IMR-90 (cell line): ENCODE data around the gene KCMF1. TPM values are rescaled to one million over a fixed set of nuclear protein-coding genes. Genes with fewer than 3 reads are reported as not detected.

ENCODE experiments used
- ATAC-seq: fragments of 200-7000 bp; cut with Tn5 transposase; 2 replicates; pipeline ENCODE4 v1.9.1; 2020; ENCODE audit warnings: low read depth, mild to moderate bottlenecking, moderate library complexity
- BruUV-seq: library from RNA; stranded (reverse); fragments of 400-500 nt; replicated peaks from 2 replicates; lab custom pipeline; 2021; lab: Mats Ljungman, UMichigan
- CTCF ChIA-PET: fragments of 300-600 bp; formaldehyde crosslinking; extraction: SDS; loops from one replicate; lab custom pipeline; 2021; ENCODE audit warnings: antibody characterized with exemption; lab: Yijun Ruan, JAX
- POLR2A ChIA-PET: fragments of 300-600 bp; sonication (Branson Sonifier 250); formaldehyde crosslinking; loops from one replicate; lab custom pipeline; 2022; ENCODE audit warnings: antibody characterized with exemption; ENCODE audit not compliant: unreplicated experiment; lab: Charles Lee
- DNase-seq: peaks from one replicate; pipeline ENCODE4 v3.0.0; 2013
- H2AFZ ChIP-seq: replicated peaks from 2 replicates; pipeline ENCODE3; 2013; ENCODE audit warnings: low read length, mild to moderate bottlenecking; ENCODE audit not compliant: poor library complexity
- H2AK5ac ChIP-seq: 2 replicates; pipeline ENCODE4 v1.6.1; 2013; ENCODE audit warnings: low read depth, low read length, inconsistent platforms
- H2AK9ac ChIP-seq: replicated peaks from 2 replicates; pipeline ENCODE3; 2013; ENCODE audit warnings: mild to moderate bottlenecking, low read depth, low read length, moderate library complexity; ENCODE audit not compliant: poor library complexity
- H2BK120ac ChIP-seq: 2 replicates; pipeline ENCODE4 v1.6.1; 2013; ENCODE audit warnings: low read depth, low read length, inconsistent platforms
- H2BK15ac ChIP-seq: 3 replicates; pipeline ENCODE4 v1.6.1; 2013; ENCODE audit warnings: low read depth, low read length, inconsistent platforms
- H2BK20ac ChIP-seq: 2 replicates; pipeline ENCODE4 v1.6.1; 2013; ENCODE audit warnings: low read depth, mild to moderate bottlenecking, inconsistent platforms, low read length, moderate library complexity
- H2BK5ac ChIP-seq: 2 replicates; pipeline ENCODE4 v1.6.1; 2013; ENCODE audit warnings: mild to moderate bottlenecking, low read depth, low read length, inconsistent platforms; ENCODE audit not compliant: poor library complexity, severe bottlenecking
- H3K14ac ChIP-seq: replicated peaks from 2 replicates; pipeline ENCODE4 v1.6.1; 2013; ENCODE audit warnings: low read depth, low read length, inconsistent platforms
- H3K18ac ChIP-seq: 2 replicates; pipeline ENCODE4 v1.6.1; 2013; ENCODE audit warnings: low read depth, low read length, control low read depth
- H3K23ac ChIP-seq: 2 replicates; pipeline ENCODE4 v1.6.1; 2013; ENCODE audit warnings: low read depth, low read length, inconsistent platforms
- H3K27ac ChIP-seq: 2 replicates; pipeline ENCODE4 v1.5.1; 2013; ENCODE audit warnings: mild to moderate bottlenecking, control low read depth, low read length; ENCODE audit not compliant: insufficient read depth
- H3K27me3 ChIP-seq: 2 replicates; pipeline ENCODE4 v1.6.1; 2013; ENCODE audit warnings: low read length; ENCODE audit not compliant: control insufficient read depth, insufficient read depth
- H3K36me3 ChIP-seq: 2 replicates; pipeline ENCODE4 v1.6.1; 2013; ENCODE audit warnings: low read length, mixed read lengths; ENCODE audit not compliant: control insufficient read depth, insufficient read depth
- H3K4ac ChIP-seq: 2 replicates; pipeline ENCODE4 v1.6.1; 2013; ENCODE audit warnings: low read depth, low read length, inconsistent platforms
- H3K4me1 ChIP-seq: 2 replicates; pipeline ENCODE4 v1.6.1; 2013; ENCODE audit warnings: low read length, mixed read lengths; ENCODE audit not compliant: control insufficient read depth, insufficient read depth
- H3K4me2 ChIP-seq: 2 replicates; pipeline ENCODE4 v1.6.1; 2013; ENCODE audit warnings: low read depth, mild to moderate bottlenecking, control low read depth, low read length, moderate library complexity
- H3K4me3 ChIP-seq: 2 replicates; pipeline ENCODE4 v1.5.1; 2013; ENCODE audit warnings: low read depth, mild to moderate bottlenecking, control low read depth, low read length, moderate library complexity; ENCODE audit not compliant: insufficient read depth
- H3K56ac ChIP-seq: 2 replicates; pipeline ENCODE4 v1.6.1; 2013; ENCODE audit warnings: low read length, inconsistent platforms; ENCODE audit not compliant: insufficient read depth; ENCODE audit errors: extremely low read depth
- H3K79me1 ChIP-seq, 2 experiments: 2 replicates each; pipeline ENCODE4 v1.6.1; 2013; ENCODE audit warnings: low read length in 2 of 2, inconsistent platforms in 1 of 2, low read depth in 1 of 2
- H3K9ac ChIP-seq: 2 replicates; pipeline ENCODE4 v1.6.1; 2013; ENCODE audit warnings: low read depth, low read length, control low read depth
- H3K9me1 ChIP-seq: 2 replicates; pipeline ENCODE4 v1.6.1; 2013; ENCODE audit warnings: low read length, inconsistent platforms; ENCODE audit not compliant: insufficient read depth
- H3K9me3 ChIP-seq: 2 replicates; pipeline ENCODE4 v1.6.1; 2013; ENCODE audit warnings: low read length; ENCODE audit not compliant: control insufficient read depth, insufficient read depth
- H4K20me1 ChIP-seq: 2 replicates; pipeline ENCODE4 v1.6.1; 2013; ENCODE audit warnings: low read length, inconsistent platforms; ENCODE audit not compliant: insufficient read depth
- H4K5ac ChIP-seq: 2 replicates; pipeline ENCODE4 v1.6.1; 2013; ENCODE audit warnings: mild to moderate bottlenecking, low read depth, low read length, control low read depth
- H4K8ac ChIP-seq, 2 experiments: 2 replicates each; pipeline ENCODE4 v1.6.1; 2013; ENCODE audit warnings: low read depth in 2 of 2, low read length in 2 of 2, control low read depth in 1 of 2, inconsistent platforms in 1 of 2
- H4K91ac ChIP-seq: 2 replicates; pipeline ENCODE4 v1.6.1; 2013; ENCODE audit warnings: low read depth, low read length, inconsistent platforms; ENCODE audit not compliant: insufficient read depth
- BHLHE40 ChIP-seq: fragments of 150-350 bp; IDR thresholded peaks from 2 replicates; pipeline ENCODE4 v1.6.1; 2016; ENCODE audit warnings: mild to moderate bottlenecking, low read depth, low read length
- CEBPB ChIP-seq: IDR thresholded peaks from 2 replicates; pipeline ENCODE4 v1.6.1; 2012; ENCODE audit warnings: low read depth, low read length, improper control_type of control experiment
- CHD1 ChIP-seq: IDR thresholded peaks from 2 replicates; pipeline ENCODE4 v1.6.1; 2012; ENCODE audit warnings: low read depth, low read length, improper control_type of control experiment
- CTCF ChIP-seq: conservative IDR thresholded peaks from 2 replicates; pipeline ENCODE4 v1.5.1; 2012; ENCODE audit warnings: mild to moderate bottlenecking, low read depth, low read length, improper control_type of control experiment
- FOS ChIP-seq: fragments of 150-350 bp; IDR thresholded peaks from 2 replicates; pipeline ENCODE4 v1.6.1; 2016; ENCODE audit warnings: low read depth, low read length
- MAFK ChIP-seq: IDR thresholded peaks from 2 replicates; pipeline ENCODE4 v1.6.1; 2012; ENCODE audit warnings: low read depth, low read length, improper control_type of control experiment
- MAZ ChIP-seq: IDR thresholded peaks from 2 replicates; pipeline ENCODE4 v1.6.1; 2012; ENCODE audit warnings: low read depth, mild to moderate bottlenecking, low read length, improper control_type of control experiment, moderate library complexity, borderline replicate concordance
- MXI1 ChIP-seq: IDR thresholded peaks from 2 replicates; pipeline ENCODE4 v1.6.1; 2012; ENCODE audit warnings: low read depth, mild to moderate bottlenecking, low read length, moderate library complexity, borderline replicate concordance
- NFE2L2 ChIP-seq: fragments of 150-350 bp; IDR thresholded peaks from 2 replicates; pipeline ENCODE4 v1.6.1; 2016; ENCODE audit warnings: low read depth, mild to moderate bottlenecking, low read length
- POLR2A ChIP-seq: IDR thresholded peaks from 2 replicates; pipeline ENCODE4 v1.6.1; 2012; ENCODE audit warnings: mild to moderate bottlenecking, low read depth, low read length
- RAD21 ChIP-seq: IDR thresholded peaks from 2 replicates; pipeline ENCODE4 v1.6.1; 2012; ENCODE audit warnings: low read length, improper control_type of control experiment
- RCOR1 ChIP-seq: IDR thresholded peaks from 2 replicates; pipeline ENCODE4 v1.6.1; 2012; ENCODE audit warnings: mild to moderate bottlenecking, low read length, improper control_type of control experiment; ENCODE audit not compliant: insufficient replicate concordance
- RFX5 ChIP-seq: IDR thresholded peaks from 2 replicates; pipeline ENCODE4 v1.8.0; 2012; ENCODE audit warnings: low read depth, mild to moderate bottlenecking, low read length, moderate library complexity
- WGBS, 2 experiments: methylation state at CpG; one replicate each; pipeline versions ENCODE4 v1.1.5 to v1.1.7; 2013; ENCODE audit warnings: missing lambda C conversion rate in 2 of 2; ENCODE audit not compliant: insufficient read length in 1 of 2; ENCODE audit errors: extremely low coverage in 2 of 2; 5-methylcytosine and 5-hydroxymethylcytosine counted together
- dilution Hi-C: fragments of 300-500 bp; cut with HindIII; formaldehyde crosslinking; loops from one replicate; pipeline ENCODE4 v1.14.3; 2018; ENCODE audit warnings: low sequenced_read_pairs; ENCODE audit not compliant: unreplicated experiment
- in situ Hi-C: fragments of 300-500 bp; cut with MboI; formaldehyde crosslinking; loops from 3 replicates; pipeline ENCODE4 v1.14.3; 2019; ENCODE audit warnings: low sequenced_read_pairs, inconsistent platforms, mixed read lengths
- intact Hi-C: fragments of 100-400 bp; cut with micrococcal nuclease; formaldehyde crosslinking; loops from 2 replicates; pipeline ENCODE4 v1.10.0; 2022
- polyA plus RNA-seq, 3 experiments: library from polyadenylated mRNA; depleted of rRNA; stranded (reverse); fragments of >200 nt; gene quantifications; 2 replicates each; pipeline ENCODE4 v1.2.3, GENCODE V29; 2012; ENCODE audit warnings: low replicate concordance in 1 of 3
- total RNA-seq: library from RNA; depleted of rRNA; stranded (reverse); fragments of >200 nt; gene quantifications from 2 replicates; pipeline ENCODE4 v1.2.3, GENCODE V29; 2012
- TF ChIP-seq, protein P1 (sequence below): fragments of 150-350 bp; IDR thresholded peaks from 2 replicates; pipeline ENCODE4 v1.6.1; 2017; ENCODE audit warnings: mild to moderate bottlenecking, antibody characterized with exemption, low read length, low read depth

Gene KCMF1
- total and polyA plus RNA-seq, 2 of the 4 experiments (the other 2 are of a cell fraction), result 49.9 to 108 TPM

GRCh38 chr2:85096616-85097015 lies 125.7 kb downstream of the KCMF1 start:
- DNase-seq (no peak), ATAC-seq (no peak)
- no CpG with 5 or more reads among the region's 6 CpGs for WGBS, 2 experiments
- H4K20me1 ChIP-seq, result no peaks in the 10 kb centered on the region
- H3K4ac ChIP-seq, result no peak overlapping the region
- no peaks in the 10 kb centered on the region for H3K36me3 ChIP-seq
- no peaks in the 10 kb centered on the region for H3K9me1 ChIP-seq
- H4K8ac ChIP-seq, result no peak overlapping the region
- dilution Hi-C loops, result no loop called here
- no peak overlapping the region for H2BK5ac ChIP-seq
- POLR2A ChIA-PET, result no interaction called here
- no peak overlapping the region for H3K27ac ChIP-seq
- H3K56ac ChIP-seq, result no peak overlapping the region
- H2AK9ac ChIP-seq, result no peak overlapping the region
- H3K4me1 ChIP-seq, result no peaks in the 10 kb centered on the region
- no peak for TF ChIP-seq RCOR1
- no peak for TF ChIP-seq MAZ
- no peak for TF ChIP-seq MAFK
- TF ChIP-seq MXI1, result no peak
- no peak for TF ChIP-seq BHLHE40
- no peak for TF ChIP-seq FOS
- TF ChIP-seq POLR2A, result no peak
- TF ChIP-seq, protein P1, sequence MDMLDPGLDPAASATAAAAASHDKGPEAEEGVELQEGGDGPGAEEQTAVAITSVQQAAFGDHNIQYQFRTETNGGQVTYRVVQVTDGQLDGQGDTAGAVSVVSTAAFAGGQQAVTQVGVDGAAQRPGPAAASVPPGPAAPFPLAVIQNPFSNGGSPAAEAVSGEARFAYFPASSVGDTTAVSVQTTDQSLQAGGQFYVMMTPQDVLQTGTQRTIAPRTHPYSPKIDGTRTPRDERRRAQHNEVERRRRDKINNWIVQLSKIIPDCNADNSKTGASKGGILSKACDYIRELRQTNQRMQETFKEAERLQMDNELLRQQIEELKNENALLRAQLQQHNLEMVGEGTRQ, result no peak
- no peak for TF ChIP-seq RFX5
- TF ChIP-seq CHD1, result no peak
- TF ChIP-seq CEBPB, result no peak
- no peak for TF ChIP-seq NFE2L2
- no peak for TF ChIP-seq CTCF
- TF ChIP-seq RAD21, result no peak
- no peaks in the 10 kb centered on the region for H3K79me1 ChIP-seq
- no peak overlapping the region for H4K91ac ChIP-seq
- H3K23ac ChIP-seq, result no peak overlapping the region
- no peak overlapping the region for H2AFZ ChIP-seq
- CTCF ChIA-PET, result no interaction called here
- H2BK120ac ChIP-seq, result no peak overlapping the region
- H2BK20ac ChIP-seq, result no peak overlapping the region
- no peak overlapping the region for H4K5ac ChIP-seq
- no peak overlapping the region for H2BK15ac ChIP-seq
- no peak overlapping the region for H2AK5ac ChIP-seq
- intact Hi-C loops, result no loop called here
- H3K9me3 ChIP-seq, result peaks cover 10% of the 10 kb centered on the region
- BruUV-seq, result no TSS peak
- peaks cover 6% of the 10 kb centered on the region for H3K27me3 ChIP-seq
- H3K4me3 ChIP-seq, result no peak overlapping the region
- H3K18ac ChIP-seq, result no peak overlapping the region
- no peak overlapping the region for H3K9ac ChIP-seq
- no peak overlapping the region for H3K14ac ChIP-seq
- H3K4me2 ChIP-seq, result no peak overlapping the region
- in situ Hi-C loops, result no loop called here
